ENCODE measurements around the gene LIN9.

DNA sequence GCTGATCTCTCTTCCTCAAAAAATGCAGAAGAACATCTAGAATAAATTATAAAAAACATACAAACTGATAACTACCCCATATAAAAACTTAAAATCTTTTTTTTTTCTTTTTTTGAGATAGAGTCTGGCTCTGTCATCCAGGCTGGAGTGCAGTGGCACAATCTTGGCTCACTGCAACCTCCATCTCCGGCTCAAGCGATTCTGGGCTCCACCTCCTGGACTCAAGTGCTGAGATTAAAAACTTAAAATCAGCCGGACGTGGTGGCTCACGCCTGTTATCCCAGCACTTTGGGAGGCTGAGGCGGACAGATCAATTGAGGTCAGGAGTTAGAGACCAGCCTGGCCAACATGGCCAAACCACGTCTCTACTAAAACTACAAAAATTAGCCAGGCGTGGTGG, 31.1 kb downstream of the LIN9 start:
- TF ChIP-seq EZH2 (IDR thresholded peaks at IDR 0.05; ENCODE audit: low read depth, low read length, severe bottlenecking) (no peak), EP300 (IDR thresholded peaks at IDR 0.05; ENCODE audit: borderline replicate concordance in 1 of 2, low read depth in 2 of 2, low read length in 2 of 2) (no peak), SUZ12 (IDR thresholded peaks at IDR 0.05; ENCODE audit: low read length) (no peak), RNF2 (IDR thresholded peaks at IDR 0.05; ENCODE audit: borderline replicate concordance, low read depth, low read length, missing control alignments, poor library complexity, severe bottlenecking) (no peak), POLR2A (IDR thresholded peaks at IDR 0.05; ENCODE audit: control extremely low read depth in 1 of 2, low read depth in 2 of 2, low read length in 2 of 2) (no peak), TAF1 (IDR thresholded peaks at IDR 0.05; ENCODE audit: low read depth, low read length) (no peak), TEAD4 (IDR thresholded peaks at IDR 0.05; ENCODE audit: low read depth, low read length) (no peak), RAD21 (IDR thresholded peaks at IDR 0.05 in 1 of 2, conservative IDR thresholded peaks at IDR 0.05 in 1 of 2; ENCODE audit: low read depth in 2 of 2, low read length in 2 of 2) (no peak)
- TF ChIP-seq, protein P1, sequence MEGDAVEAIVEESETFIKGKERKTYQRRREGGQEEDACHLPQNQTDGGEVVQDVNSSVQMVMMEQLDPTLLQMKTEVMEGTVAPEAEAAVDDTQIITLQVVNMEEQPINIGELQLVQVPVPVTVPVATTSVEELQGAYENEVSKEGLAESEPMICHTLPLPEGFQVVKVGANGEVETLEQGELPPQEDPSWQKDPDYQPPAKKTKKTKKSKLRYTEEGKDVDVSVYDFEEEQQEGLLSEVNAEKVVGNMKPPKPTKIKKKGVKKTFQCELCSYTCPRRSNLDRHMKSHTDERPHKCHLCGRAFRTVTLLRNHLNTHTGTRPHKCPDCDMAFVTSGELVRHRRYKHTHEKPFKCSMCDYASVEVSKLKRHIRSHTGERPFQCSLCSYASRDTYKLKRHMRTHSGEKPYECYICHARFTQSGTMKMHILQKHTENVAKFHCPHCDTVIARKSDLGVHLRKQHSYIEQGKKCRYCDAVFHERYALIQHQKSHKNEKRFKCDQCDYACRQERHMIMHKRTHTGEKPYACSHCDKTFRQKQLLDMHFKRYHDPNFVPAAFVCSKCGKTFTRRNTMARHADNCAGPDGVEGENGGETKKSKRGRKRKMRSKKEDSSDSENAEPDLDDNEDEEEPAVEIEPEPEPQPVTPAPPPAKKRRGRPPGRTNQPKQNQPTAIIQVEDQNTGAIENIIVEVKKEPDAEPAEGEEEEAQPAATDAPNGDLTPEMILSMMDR (IDR thresholded peaks at IDR 0.05; ENCODE audit: control extremely low read depth in 1 of 3, insufficient read depth in 1 of 3, low read depth in 1 of 3, low read length in 3 of 3): no peak
- TF ChIP-seq, protein P2, sequence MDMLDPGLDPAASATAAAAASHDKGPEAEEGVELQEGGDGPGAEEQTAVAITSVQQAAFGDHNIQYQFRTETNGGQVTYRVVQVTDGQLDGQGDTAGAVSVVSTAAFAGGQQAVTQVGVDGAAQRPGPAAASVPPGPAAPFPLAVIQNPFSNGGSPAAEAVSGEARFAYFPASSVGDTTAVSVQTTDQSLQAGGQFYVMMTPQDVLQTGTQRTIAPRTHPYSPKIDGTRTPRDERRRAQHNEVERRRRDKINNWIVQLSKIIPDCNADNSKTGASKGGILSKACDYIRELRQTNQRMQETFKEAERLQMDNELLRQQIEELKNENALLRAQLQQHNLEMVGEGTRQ (IDR thresholded peaks at IDR 0.05; ENCODE audit: low read length): no peak

Measured in H1 (cell line).